Activated CD4-positive, alpha-beta T cell treated with anti-CD3 and anti-CD28 coated beads, Interleukin-2, amount 10 ng/mL, durations not matched to agents 7 days and 5 days (primary cell): ENCODE measurements around the gene CCDC149. TPM values are rescaled to one million over a fixed set of nuclear protein-coding genes. Genes with fewer than 3 reads are reported as not detected.

ENCODE experiments used
- CTCF ChIA-PET: fragments of 350-600 bp; sonication (Branson Sonifier 250); formaldehyde crosslinking; loops from one replicate; lab custom pipeline; 2021; ENCODE audit warnings: antibody characterized with exemption; lab: Charles Lee
- POLR2A ChIA-PET: fragments of 350-600 bp; sonication (Branson Sonifier 250); formaldehyde crosslinking; loops from one replicate; lab custom pipeline; 2021; ENCODE audit warnings: antibody characterized with exemption; lab: Charles Lee
- DNase-seq: peaks from one replicate; pipeline ENCODE4 v3.0.0-alpha.2; 2020
- H3K27ac Mint-ChIP-seq: one replicate; pipeline ENCODE4 v1.8.0; 2021; ENCODE audit warnings: mild to moderate bottlenecking, moderate library complexity, mixed read lengths
- H3K27me3 Mint-ChIP-seq: one replicate; pipeline ENCODE4 v1.8.0; 2021; ENCODE audit warnings: mixed read lengths
- H3K36me3 Mint-ChIP-seq: one replicate; pipeline ENCODE4 v1.8.0; 2021; ENCODE audit warnings: low read depth, mixed read lengths
- H3K4me1 Mint-ChIP-seq: one replicate; pipeline ENCODE4 v1.8.0; 2021; ENCODE audit warnings: mixed read lengths
- H3K4me3 Mint-ChIP-seq: one replicate; pipeline ENCODE4 v1.8.0; 2021; ENCODE audit warnings: mild to moderate bottlenecking, moderate library complexity, mixed read lengths
- H3K9me3 Mint-ChIP-seq: one replicate; pipeline ENCODE4 v1.8.0; 2021; ENCODE audit warnings: mixed read lengths
- total RNA-seq, 2 experiments: library from RNA; stranded (reverse); gene quantifications; one replicate each; pipeline ENCODE4 v1.2.3, GENCODE V29; 2021

Gene CCDC149
- total RNA-seq, 2 experiments from 2014 or later = not detected

- H3K4me1 Mint-ChIP-seq = no peaks in the 10 kb centered on the region
- no peak overlapping the region for H3K27ac Mint-ChIP-seq
- ChIA-PET CTCF (no interaction called here), POLR2A (no interaction called here)
- H3K4me3 Mint-ChIP-seq = no peak overlapping the region
- peaks cover 2% of the 10 kb centered on the region for H3K27me3 Mint-ChIP-seq
- H3K9me3 Mint-ChIP-seq = no peaks in the 10 kb centered on the region
- H3K36me3 Mint-ChIP-seq = no peaks in the 10 kb centered on the region
- no peak for DNase-seq
These were observed 130.7 kb downstream of the CCDC149 start for GRCh38 chr4:24781999-24782745.

GRCh38 chr4:24780936-24781495, 131.8 kb downstream of the CCDC149 start:
- ChIA-PET CTCF (no interaction called here), POLR2A (no interaction called here)
- Mint-ChIP-seq H3K4me3 (no peak overlapping the region), H3K36me3 (no peaks in the 10 kb centered on the region), H3K27ac (no peak overlapping the region), H3K9me3 (no peaks in the 10 kb centered on the region), H3K27me3 (peaks cover 2% of the 10 kb centered on the region), H3K4me1 (no peaks in the 10 kb centered on the region)
- DNase-seq = no peak

GRCh38 chr4:24778464-24779225, 134.2 kb downstream of the CCDC149 start:
- H3K4me3 Mint-ChIP-seq = no peak overlapping the region
- peaks cover 2% of the 10 kb centered on the region for H3K27me3 Mint-ChIP-seq
- DNase-seq = no peak
- ChIA-PET CTCF (no interaction called here), POLR2A (no interaction called here)
- H3K9me3 Mint-ChIP-seq = no peaks in the 10 kb centered on the region
- no peak overlapping the region for H3K27ac Mint-ChIP-seq
- no peaks in the 10 kb centered on the region for H3K4me1 Mint-ChIP-seq
- H3K36me3 Mint-ChIP-seq = no peaks in the 10 kb centered on the region

GRCh38 chr4:24777536-24778463, 135.0 kb downstream of the CCDC149 start:
- DNase-seq = no peak
- H3K4me1 Mint-ChIP-seq = no peaks in the 10 kb centered on the region
- POLR2A ChIA-PET = no interaction called here
- no peaks in the 10 kb centered on the region for H3K36me3 Mint-ChIP-seq
- CTCF ChIA-PET = no interaction called here
- no peak overlapping the region for H3K27ac Mint-ChIP-seq
- H3K9me3 Mint-ChIP-seq = no peaks in the 10 kb centered on the region
- H3K4me3 Mint-ChIP-seq = no peak overlapping the region
- H3K27me3 Mint-ChIP-seq = peaks cover 2% of the 10 kb centered on the region

- DNase-seq = no peak
- H3K27me3 Mint-ChIP-seq = peaks cover 2% of the 10 kb centered on the region
- H3K9me3 Mint-ChIP-seq = no peaks in the 10 kb centered on the region
- H3K4me3 Mint-ChIP-seq = no peak overlapping the region
- POLR2A ChIA-PET = no interaction called here
- no peaks in the 10 kb centered on the region for H3K4me1 Mint-ChIP-seq
- no peaks in the 10 kb centered on the region for H3K36me3 Mint-ChIP-seq
- H3K27ac Mint-ChIP-seq = no peak overlapping the region
- CTCF ChIA-PET = no interaction called here
These were observed 137.1 kb downstream of the CCDC149 start for GRCh38 chr4:24775750-24776149.

- DNase-seq = no peak
- CTCF ChIA-PET = no interaction called here
- peaks cover 2% of the 10 kb centered on the region for H3K27me3 Mint-ChIP-seq
- H3K27ac Mint-ChIP-seq = no peak overlapping the region
- no peaks in the 10 kb centered on the region for H3K36me3 Mint-ChIP-seq
- peaks cover under 1% of the 10 kb centered on the region for H3K4me1 Mint-ChIP-seq
- no peaks in the 10 kb centered on the region for H3K9me3 Mint-ChIP-seq
- no peak overlapping the region for H3K4me3 Mint-ChIP-seq
- POLR2A ChIA-PET = no interaction called here
These were observed 137.7 kb downstream of the CCDC149 start for GRCh38 chr4:24775032-24775605.

GRCh38 chr4:24774452-24774851, 138.4 kb downstream of the CCDC149 start:
- H3K27me3 Mint-ChIP-seq = peaks cover 2% of the 10 kb centered on the region
- H3K36me3 Mint-ChIP-seq = no peaks in the 10 kb centered on the region
- no peaks in the 10 kb centered on the region for H3K9me3 Mint-ChIP-seq
- ChIA-PET CTCF (no interaction called here), POLR2A (no interaction called here)
- no peak overlapping the region for H3K4me3 Mint-ChIP-seq
- no peak for DNase-seq
- H3K27ac Mint-ChIP-seq = no peak overlapping the region
- H3K4me1 Mint-ChIP-seq = peaks cover 3% of the 10 kb centered on the region

GRCh38 chr4:24772952-24773351, 139.9 kb downstream of the CCDC149 start:
- no peaks in the 10 kb centered on the region for H3K36me3 Mint-ChIP-seq

GRCh38 chr4:24772061-24772705, 140.7 kb downstream of the CCDC149 start:
- Mint-ChIP-seq H3K4me1 (peaks cover 3% of the 10 kb centered on the region), H3K27ac (no peak overlapping the region), H3K27me3 (no peaks in the 10 kb centered on the region), H3K36me3 (no peaks in the 10 kb centered on the region), H3K9me3 (no peaks in the 10 kb centered on the region), H3K4me3 (no peak overlapping the region)
- POLR2A ChIA-PET = no interaction called here
- DNase-seq = no peak
- CTCF ChIA-PET = no interaction called here

More at GRCh38 chr4:24772952-24773351, 139.9 kb downstream of the CCDC149 start:
- H3K4me1 Mint-ChIP-seq = peaks cover 3% of the 10 kb centered on the region
- H3K27ac Mint-ChIP-seq = no peak overlapping the region
- H3K27me3 Mint-ChIP-seq = peaks cover 2% of the 10 kb centered on the region
- no peak overlapping the region for H3K4me3 Mint-ChIP-seq
- H3K9me3 Mint-ChIP-seq = no peaks in the 10 kb centered on the region
- ChIA-PET CTCF (no interaction called here), POLR2A (no interaction called here)
- no peak for DNase-seq

- no peak for DNase-seq
- H3K27me3 Mint-ChIP-seq = no peaks in the 10 kb centered on the region
- no peaks in the 10 kb centered on the region for H3K36me3 Mint-ChIP-seq
- peaks cover 3% of the 10 kb centered on the region for H3K4me1 Mint-ChIP-seq
- POLR2A ChIA-PET = interaction anchor here (0.6 kb wide), 1 partner anchor 209 kb away, joined by 6 read pairs; no protein-coding TSS in a partner anchor
- no peaks in the 10 kb centered on the region for H3K9me3 Mint-ChIP-seq
- no peak overlapping the region for H3K4me3 Mint-ChIP-seq
- CTCF ChIA-PET = no interaction called here
- no peak overlapping the region for H3K27ac Mint-ChIP-seq
These were observed 141.6 kb downstream of the CCDC149 start for GRCh38 chr4:24771241-24771640.

- POLR2A ChIA-PET = interaction anchor here (0.6 kb wide), 1 partner anchor 210 kb away, joined by 6 read pairs; no protein-coding TSS in a partner anchor
- Mint-ChIP-seq H3K27ac (no peak overlapping the region), H3K9me3 (no peaks in the 10 kb centered on the region), H3K4me3 (no peak overlapping the region), H3K27me3 (no peaks in the 10 kb centered on the region), H3K4me1 (peaks cover 3% of the 10 kb centered on the region), H3K36me3 (no peaks in the 10 kb centered on the region)
- DNase-seq = no peak
- CTCF ChIA-PET = no interaction called here
These were observed 142.2 kb downstream of the CCDC149 start for GRCh38 chr4:24770667-24771066.
